Activated naive CD4-positive, alpha-beta T cell treated with anti-CD3 and anti-CD28 coated beads, Interleukin-2, amount 50 U/mL, for 16 hours (primary cell): ENCODE data around the gene UQCC5.
A peak's percentile ranks its signal among the peaks of the same experiment; 100 is the strongest.

Experiments used
- DNase-seq: peaks from one replicate; pipeline ENCODE4 v3.0.0-alpha.2; 2020

UQCC5 gene

GRCh38 chr3:52536369-52537164, at the start of gene UQCC5:
UQCC5 (plus strand) TSS chr3:52536605; CDS start chr3:52536756, 151 bp downstream.
- DNase-seq, result peak; percentile 99

GRCh38 chr3:52487050-52487787, 49.2 kb upstream of the UQCC5 start:
- no peak for DNase-seq

- DNase-seq, result no peak
Observed at GRCh38 chr3:52487788-52488691, 48.4 kb upstream of the UQCC5 start.

- DNase-seq, result no peak
Observed at GRCh38 chr3:52488746-52489145, 47.7 kb upstream of the UQCC5 start.

- no peak for DNase-seq
Observed at GRCh38 chr3:52489453-52489852, 47.0 kb upstream of the UQCC5 start.

- no peak for DNase-seq
Observed at GRCh38 chr3:52490035-52490938, 46.1 kb upstream of the UQCC5 start.

GRCh38 chr3:52490939-52491526, 45.4 kb upstream of the UQCC5 start:
- DNase-seq, result no peak

GRCh38 chr3:52492059-52492458, 44.3 kb upstream of the UQCC5 start:
- no peak for DNase-seq

GRCh38 chr3:52493232-52494017, 43.0 kb upstream of the UQCC5 start:
- no peak for DNase-seq

- DNase-seq, result no peak
Observed at GRCh38 chr3:52494445-52494844, 42.0 kb upstream of the UQCC5 start.

GRCh38 chr3:52494886-52495495, 41.4 kb upstream of the UQCC5 start, which contains the start of gene STAB1:
STAB1 (plus strand) TSS chr3:52495338; CDS start chr3:52495414, 76 bp downstream.
- DNase-seq, result no peak

- DNase-seq, result no peak
Observed at GRCh38 chr3:52495777-52496602, 40.4 kb upstream of the UQCC5 start.

- no peak for DNase-seq
Observed at GRCh38 chr3:52498137-52499054, 38.0 kb upstream of the UQCC5 start.

- DNase-seq, result no peak
Observed at GRCh38 chr3:52501046-52501445, 35.4 kb upstream of the UQCC5 start.

- DNase-seq, result no peak
Observed at GRCh38 chr3:52502001-52502400, 34.4 kb upstream of the UQCC5 start.

GRCh38 chr3:52502808-52503350, 33.5 kb upstream of the UQCC5 start:
- no peak for DNase-seq

- no peak for DNase-seq
Observed at GRCh38 chr3:52503788-52504424, 32.5 kb upstream of the UQCC5 start.
